ENCODE measurements around the gene ZNF774. TPM values are rescaled to one million over a fixed set of nuclear protein-coding genes. Genes with fewer than 3 reads are reported as not detected.
A peak's percentile ranks its signal among the peaks of the same experiment; 100 is the strongest.

Gene ZNF774
- total RNA-seq, 2 donors from 2014 or later = 7.5 to 10.5 TPM

- WGBS = under 1% methylated on average over 27 of the region's 52 CpGs
- Histone ChIP-seq H3K27ac (peak overlapping the region; percentile 90 to 97), H3K4me1 (replicated peaks) (no peaks in the 10 kb centered on the region), H3K27me3 (replicated peaks; ENCODE audit: insufficient read depth) (no peaks in the 10 kb centered on the region), H3K36me3 (no peaks in the 10 kb centered on the region), H3K9me3 (no peaks in the 10 kb centered on the region), H3K4me3 (peak overlapping the region; percentile 73 to 99)
- intact Hi-C loops (cut with DNase I) = no loop called here
- DNase-seq (ENCODE audit: low spot score) = peak; percentile 40
- TF ChIP-seq POLR2AphosphoS5 (IDR thresholded peaks at IDR 0.05) = no peak
- TF ChIP-seq CTCF (IDR thresholded peaks at IDR 0.05) = no peak
- no peak for TF ChIP-seq POLR2A (IDR thresholded peaks at IDR 0.05)
These were observed 36.6 kb downstream of the ZNF774 start for GRCh38 chr15:90388462-90389380.

- H3K27ac ChIP-seq = peak overlapping the region in 1 of 2 donors; percentile 90
- intact Hi-C loops (cut with DNase I) = no loop called here
- peak overlapping the region; percentile 73 to 99 for H3K4me3 ChIP-seq
- TF ChIP-seq CTCF (IDR thresholded peaks at IDR 0.05) = no peak
- TF ChIP-seq POLR2AphosphoS5 (IDR thresholded peaks at IDR 0.05) = no peak
- TF ChIP-seq POLR2A (IDR thresholded peaks at IDR 0.05) = no peak
- no peaks in the 10 kb centered on the region for H3K4me1 ChIP-seq (replicated peaks)
- no peak for DNase-seq (ENCODE audit: low spot score)
- H3K36me3 ChIP-seq = no peaks in the 10 kb centered on the region
- H3K9me3 ChIP-seq = no peaks in the 10 kb centered on the region
- H3K27me3 ChIP-seq (replicated peaks; ENCODE audit: insufficient read depth) = no peaks in the 10 kb centered on the region
- WGBS = 47% methylated on average over 6 of the region's 6 CpGs
These were observed 37.4 kb downstream of the ZNF774 start for GRCh38 chr15:90389513-90389912.

- Histone ChIP-seq H3K9me3 (no peaks in the 10 kb centered on the region), H3K36me3 (no peaks in the 10 kb centered on the region), H3K4me1 (replicated peaks) (no peaks in the 10 kb centered on the region), H3K27me3 (replicated peaks; ENCODE audit: insufficient read depth) (no peaks in the 10 kb centered on the region), H3K27ac (no peak overlapping the region), H3K4me3 (no peak overlapping the region)
- intact Hi-C loops (cut with DNase I) = no loop called here
- 91% methylated on average over 1 of the region's 1 CpG for WGBS
- no peak for DNase-seq (ENCODE audit: low spot score)
- TF ChIP-seq POLR2AphosphoS5 (IDR thresholded peaks at IDR 0.05) = no peak
- no peak for TF ChIP-seq POLR2A (IDR thresholded peaks at IDR 0.05)
- TF ChIP-seq CTCF (IDR thresholded peaks at IDR 0.05) = no peak
These were observed 41.0 kb downstream of the ZNF774 start for GRCh38 chr15:90393040-90393439.

DNA sequence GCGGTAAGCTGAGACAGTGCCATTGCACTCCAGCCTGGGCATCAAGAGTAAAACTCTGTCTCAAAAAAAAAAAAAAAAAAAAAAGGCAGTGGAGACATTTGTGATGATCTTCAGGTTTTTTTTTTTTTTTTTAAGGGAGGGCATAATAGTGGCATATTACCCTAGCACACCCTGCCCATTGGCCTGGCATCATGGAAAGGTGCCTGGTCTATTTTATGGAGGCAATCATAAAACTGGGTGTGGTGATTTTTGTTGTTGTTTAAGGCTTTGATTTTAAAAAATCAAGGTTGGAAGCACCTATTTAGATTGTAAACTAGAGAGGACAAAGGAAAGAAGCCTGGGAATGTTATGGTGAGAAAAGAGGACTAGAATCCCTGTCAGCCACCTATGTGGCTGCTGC is 42.0 kb downstream of the ZNF774 start:
- Histone ChIP-seq H3K4me1 (replicated peaks) (no peaks in the 10 kb centered on the region), H3K9me3 (no peaks in the 10 kb centered on the region), H3K27ac (peak overlapping the region; percentile 17 to 26), H3K27me3 (replicated peaks; ENCODE audit: insufficient read depth) (no peaks in the 10 kb centered on the region), H3K36me3 (no peaks in the 10 kb centered on the region), H3K4me3 (no peak overlapping the region)
- 93% methylated on average over 1 of the region's 1 CpG for WGBS
- no peak for TF ChIP-seq POLR2A (IDR thresholded peaks at IDR 0.05)
- intact Hi-C loops (cut with DNase I) = no loop called here
- DNase-seq (ENCODE audit: low spot score) = no peak

- intact Hi-C loops (cut with DNase I) = no loop called here
- DNase-seq (ENCODE audit: low spot score) = no peak
- Histone ChIP-seq H3K9me3 (no peaks in the 10 kb centered on the region), H3K4me3 (no peak overlapping the region), H3K4me1 (replicated peaks) (peaks cover under 1% of the 10 kb centered on the region), H3K36me3 (no peaks in the 10 kb centered on the region), H3K27me3 (replicated peaks; ENCODE audit: insufficient read depth) (no peaks in the 10 kb centered on the region), H3K27ac (peak overlapping the region; percentile 17 to 26)
- 95% methylated on average over 12 of the region's 12 CpGs for WGBS
- TF ChIP-seq CTCF (IDR thresholded peaks at IDR 0.05) = no peak
- no peak for TF ChIP-seq POLR2A (IDR thresholded peaks at IDR 0.05)
- no peak for TF ChIP-seq POLR2AphosphoS5 (IDR thresholded peaks at IDR 0.05)
These were observed 42.8 kb downstream of the ZNF774 start for GRCh38 chr15:90394748-90395442.
